Naive B cell (primary cell): ENCODE results near the gene CIITA. TPM values are rescaled to one million over a fixed set of nuclear protein-coding genes. Genes with fewer than 3 reads are reported as not detected.

Experiments
- ATAC-seq, 2 donors: fragments of 150-1000 bp; cut with Tn5 transposase; 2 replicates each; pipeline ENCODE4 v1.10.0; 2021; ENCODE audit warnings: low read depth in 2 of 2, mild to moderate bottlenecking in 2 of 2, moderate library complexity in 2 of 2
- DNase-seq: peaks from one replicate; pipeline ENCODE4 v3.0.0; 2022
- H3K27ac Mint-ChIP-seq, 6 donors: one replicate each; pipeline ENCODE4 v1.8.0; 2020 to 2022; ENCODE audit warnings: mild to moderate bottlenecking in 6 of 6, mixed read lengths in 6 of 6, moderate library complexity in 5 of 6, inconsistent platforms in 2 of 6
- H3K27me3 Mint-ChIP-seq, 3 donors: one replicate each; pipeline ENCODE4 v1.8.0; 2021 to 2022; ENCODE audit warnings: mixed read lengths in 3 of 3, mild to moderate bottlenecking in 1 of 3
- H3K36me3 Mint-ChIP-seq, 2 donors: one replicate each; pipeline ENCODE4 v1.8.0; 2020 to 2022; ENCODE audit warnings: mixed read lengths in 2 of 2, inconsistent platforms in 1 of 2, mild to moderate bottlenecking in 1 of 2
- H3K4me1 Mint-ChIP-seq, 3 donors: one replicate each; pipeline ENCODE4 v1.8.0; 2020 to 2022; ENCODE audit warnings: mixed read lengths in 3 of 3, inconsistent platforms in 1 of 3, mild to moderate bottlenecking in 1 of 3, moderate library complexity in 1 of 3
- H3K4me3 Mint-ChIP-seq, 8 donors: one replicate each; pipeline ENCODE4 v1.8.0; 2020 to 2022; ENCODE audit warnings: mild to moderate bottlenecking in 8 of 8, mixed read lengths in 8 of 8, moderate library complexity in 8 of 8, inconsistent platforms in 2 of 8
- H3K9me3 Mint-ChIP-seq, 7 donors: one replicate each; pipeline ENCODE4 v1.8.0; 2020 to 2022; ENCODE audit warnings: mixed read lengths in 7 of 7, mild to moderate bottlenecking in 5 of 7, inconsistent platforms in 2 of 7, moderate library complexity in 1 of 7
- polyA plus RNA-seq, 6 donors: library from polyadenylated mRNA; unstranded; fragments of 300-500 nt; fragmentation: Illumina TruSeq; gene quantifications; one replicate each; pipeline ENCODE4 v1.2.3, GENCODE V29; 2021; ENCODE audit warnings: low read depth in 6 of 6

CIITA gene
- polyA plus RNA-seq, 6 donors from 2014 or later = 130 to 259 (median 150) TPM

DNA sequence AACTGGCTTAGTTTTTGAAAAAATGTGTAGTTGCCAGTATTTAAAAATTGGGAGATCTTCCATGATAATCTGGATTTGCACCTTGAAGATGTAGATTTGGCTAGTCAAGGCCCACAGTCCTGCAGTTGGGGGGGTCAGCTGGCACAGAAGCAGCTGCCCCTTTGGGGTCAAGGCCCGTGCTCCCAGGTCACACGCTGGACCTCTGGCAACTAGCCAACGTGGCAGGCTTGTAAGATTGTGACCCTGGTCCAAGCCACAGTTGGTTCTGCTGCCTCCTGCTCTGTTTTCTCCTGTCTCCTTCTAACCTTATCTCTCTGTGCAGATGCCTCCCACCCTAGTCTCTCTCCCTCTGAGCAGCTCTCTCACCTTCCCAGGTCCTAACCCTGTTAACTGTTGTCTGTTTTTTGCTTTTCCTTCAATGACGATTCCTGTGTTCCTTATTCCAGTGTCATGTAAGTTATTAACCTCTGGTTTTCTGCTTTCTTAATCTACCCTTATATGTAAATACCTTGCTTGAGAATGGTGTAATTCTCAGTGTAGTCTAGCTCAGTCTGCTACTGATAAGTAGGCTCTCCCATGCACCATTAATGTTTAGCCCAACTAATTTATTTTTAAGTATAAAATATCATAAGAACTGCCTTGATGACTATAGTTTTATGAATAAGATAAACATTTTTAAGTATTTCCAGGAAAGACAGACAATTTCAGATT lies 95.3 kb downstream of the CIITA start:
- DNase-seq (no peak), ATAC-seq (no peak)
- peak overlapping the region in 1 of 6 donors; percentile 77 for H3K27ac Mint-ChIP-seq
- H3K9me3 Mint-ChIP-seq = no peaks in the 10 kb centered on the region
- H3K4me3 Mint-ChIP-seq = no peak overlapping the region
- H3K4me1 Mint-ChIP-seq = no peaks in the 10 kb centered on the region
- H3K27me3 Mint-ChIP-seq = no peaks in the 10 kb centered on the region
- H3K36me3 Mint-ChIP-seq = peaks cover 20 to 33% of the 10 kb centered on the region in 2 donors

DNA sequence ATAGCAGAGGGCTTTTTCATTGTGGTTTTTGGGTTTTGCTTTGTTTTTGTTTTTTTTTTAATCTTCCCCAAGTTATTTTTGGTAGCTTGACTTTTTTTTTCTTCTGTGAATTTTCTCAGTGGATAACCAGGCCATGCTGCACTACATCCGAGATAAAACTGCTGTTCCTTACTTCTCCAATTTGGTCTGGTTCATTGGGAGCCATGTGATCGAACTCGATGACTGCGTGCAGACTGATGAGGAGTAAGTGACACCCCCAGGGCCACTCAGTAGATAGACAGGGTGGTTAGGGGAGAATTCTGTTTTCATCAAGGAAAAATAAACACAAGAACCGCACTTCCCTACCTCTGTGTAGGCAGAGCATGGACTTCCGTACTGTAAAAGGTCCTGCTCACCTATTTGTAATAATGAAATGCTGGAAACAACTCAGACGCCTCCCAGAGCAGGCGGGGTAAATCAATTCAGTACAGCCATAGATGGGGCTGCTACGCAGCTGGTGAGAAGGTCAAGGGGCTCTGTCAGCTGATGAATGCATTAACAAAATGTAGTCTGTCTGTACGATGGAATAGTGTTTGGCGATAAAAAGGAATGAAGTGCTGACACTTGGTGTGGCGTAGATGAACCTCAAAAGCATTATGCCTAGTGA lies 95.9 kb downstream of the CIITA start:
- DNase-seq (no peak), ATAC-seq (no peak)
- Mint-ChIP-seq H3K27ac (peak overlapping the region in 2 of 6 donors; percentile 44 to 65), H3K4me3 (no peak overlapping the region), H3K27me3 (no peaks in the 10 kb centered on the region), H3K36me3 (peaks cover 20 to 39% of the 10 kb centered on the region in 2 donors), H3K9me3 (no peaks in the 10 kb centered on the region), H3K4me1 (no peaks in the 10 kb centered on the region)

DNA sequence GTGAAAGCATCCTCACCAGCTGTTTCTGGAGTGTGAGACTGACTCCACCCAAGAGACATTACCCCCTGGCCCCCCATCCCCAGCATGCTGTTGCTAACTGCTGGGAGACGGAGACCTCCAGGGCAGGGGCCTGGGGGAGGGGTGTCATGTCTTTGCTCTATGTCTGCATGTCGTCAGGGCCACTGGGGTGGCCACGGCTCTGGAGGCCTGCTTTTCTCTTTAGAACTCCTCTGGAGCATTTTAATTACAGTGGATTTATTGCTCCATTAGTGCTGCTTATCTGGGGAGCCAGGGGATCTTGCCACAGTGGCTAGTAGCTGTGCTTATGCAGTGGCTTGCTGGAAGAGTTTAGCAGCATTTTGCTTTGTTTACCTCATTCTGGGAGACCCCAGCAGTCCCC lies 99.6 kb downstream of the CIITA start:
- H3K4me3 Mint-ChIP-seq = no peak overlapping the region
- DNase-seq (no peak), ATAC-seq (no peak)
- peaks cover 18 to 34% of the 10 kb centered on the region in 2 donors for H3K36me3 Mint-ChIP-seq
- H3K4me1 Mint-ChIP-seq = no peaks in the 10 kb centered on the region
- H3K27ac Mint-ChIP-seq = peak overlapping the region in 1 of 6 donors; percentile 24
- H3K9me3 Mint-ChIP-seq = no peaks in the 10 kb centered on the region
- H3K27me3 Mint-ChIP-seq = no peaks in the 10 kb centered on the region

DNA sequence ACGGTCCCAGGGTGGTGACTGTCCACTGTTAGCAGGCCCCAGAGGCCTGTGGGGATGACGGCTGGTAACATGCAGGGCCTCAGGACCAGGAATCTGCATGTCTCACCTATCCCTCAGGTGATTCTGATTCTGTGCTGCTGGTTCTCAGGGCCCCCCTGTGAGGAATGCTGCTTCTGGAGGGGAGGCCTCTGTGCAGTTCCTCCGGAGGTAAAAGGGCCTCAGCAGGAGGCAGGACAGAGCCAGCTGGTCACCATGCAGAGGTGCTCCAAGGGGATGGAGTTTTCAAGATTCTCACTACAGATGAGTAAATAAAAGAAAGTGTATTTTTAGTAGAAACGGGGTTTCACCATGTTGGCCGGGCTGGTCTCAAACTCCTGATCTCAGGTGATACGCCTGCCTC lies 101.1 kb downstream of the CIITA start:
- DNase-seq = no peak
- Mint-ChIP-seq H3K4me1 (peaks cover 0 to 6% (median 0%) of the 10 kb centered on the region in 3 donors), H3K27ac (peak overlapping the region in 3 of 6 donors; percentile 41 to 62 (median 54)), H3K36me3 (peaks cover 13 to 21% of the 10 kb centered on the region in 2 donors), H3K9me3 (no peaks in the 10 kb centered on the region), H3K27me3 (no peaks in the 10 kb centered on the region), H3K4me3 (no peak overlapping the region)
- ATAC-seq = no peak

DNA sequence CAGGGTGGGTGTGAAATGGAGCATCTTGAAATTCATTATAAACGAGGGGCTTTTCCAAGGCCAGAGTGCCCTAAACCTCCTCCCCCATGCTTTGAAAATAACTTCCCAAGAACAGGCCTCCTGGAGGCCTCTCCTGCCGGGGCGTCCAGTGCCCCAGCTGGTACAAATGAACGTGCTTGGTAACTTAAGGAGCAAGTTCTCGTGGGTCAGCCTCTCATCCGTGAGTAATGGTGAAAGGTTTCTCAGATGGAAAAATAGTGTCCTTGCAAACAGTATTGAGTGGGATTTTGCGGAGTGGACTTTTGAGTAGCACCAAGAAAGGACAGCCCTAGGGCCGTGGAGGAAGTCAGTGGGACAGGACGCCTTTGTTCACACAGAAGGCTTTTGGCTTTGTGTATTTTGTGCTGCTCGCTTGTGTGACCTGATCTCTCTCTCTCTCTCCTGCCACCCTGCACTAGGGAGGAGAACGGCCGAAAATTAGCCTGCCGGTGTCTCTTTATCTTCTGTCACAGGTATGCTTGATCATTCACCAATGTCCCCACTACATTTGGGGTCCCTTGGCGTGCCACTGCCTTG lies 102.0 kb downstream of the CIITA start:
- no peak for DNase-seq
- no peak overlapping the region for H3K4me3 Mint-ChIP-seq
- H3K27ac Mint-ChIP-seq = peak overlapping the region in 2 of 6 donors; percentile 28 to 57
- H3K9me3 Mint-ChIP-seq = no peaks in the 10 kb centered on the region
- no peak for ATAC-seq
- peaks cover 12 to 18% of the 10 kb centered on the region in 2 donors for H3K36me3 Mint-ChIP-seq
- H3K27me3 Mint-ChIP-seq = no peaks in the 10 kb centered on the region
- H3K4me1 Mint-ChIP-seq = peaks cover 0 to 6% (median 0%) of the 10 kb centered on the region in 3 donors

DNA sequence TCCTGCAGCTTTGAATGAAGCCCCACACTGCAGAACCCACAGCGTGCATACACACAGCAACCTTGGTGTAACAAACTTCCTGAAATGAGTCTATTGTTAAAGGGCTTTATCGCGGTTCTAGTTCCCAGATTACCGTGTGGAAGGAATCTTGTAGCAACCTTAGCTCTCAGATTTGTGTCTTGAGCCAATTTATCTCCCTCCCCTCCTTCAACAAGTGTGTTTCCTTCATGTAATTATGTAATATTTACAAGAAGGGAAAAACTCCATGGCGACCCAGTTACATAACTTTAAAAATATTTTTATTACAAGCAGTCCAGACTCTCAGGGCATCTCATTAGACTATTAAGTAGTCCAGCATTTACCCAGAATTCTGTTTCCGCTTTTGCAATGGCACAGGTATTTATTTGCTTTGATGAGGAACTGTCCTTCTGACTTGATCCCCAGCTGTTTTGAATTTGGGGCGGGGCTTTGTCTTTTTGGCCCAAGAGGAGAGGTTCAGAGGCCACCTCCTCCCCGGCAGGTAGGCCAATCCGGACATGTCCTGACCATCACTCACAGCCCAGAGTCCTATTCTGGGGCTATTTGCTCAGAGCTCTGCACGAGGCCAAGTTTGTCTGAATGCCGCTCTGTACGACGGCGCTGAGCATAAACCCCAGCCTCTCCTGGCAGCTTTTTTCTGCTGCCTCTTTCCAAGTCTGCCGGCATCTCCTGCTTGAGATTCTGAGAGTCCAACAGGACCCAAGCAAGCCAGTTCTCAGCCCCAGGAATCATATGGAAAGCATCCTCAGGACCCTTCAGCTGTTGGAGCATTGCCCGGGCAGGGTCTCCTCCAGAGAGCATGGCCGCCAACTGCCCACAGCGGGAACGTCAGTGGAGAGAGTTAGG lies 103.0 kb downstream of the CIITA start:
- Mint-ChIP-seq H3K4me3 (no peak overlapping the region), H3K27ac (peak overlapping the region in 2 of 6 donors; percentile 28 to 65), H3K4me1 (peaks cover 0 to 9% (median 4%) of the 10 kb centered on the region in 3 donors), H3K9me3 (no peaks in the 10 kb centered on the region), H3K36me3 (peaks cover 11 to 12% of the 10 kb centered on the region in 2 donors), H3K27me3 (no peaks in the 10 kb centered on the region)
- DNase-seq (no peak), ATAC-seq (no peak)

DNA sequence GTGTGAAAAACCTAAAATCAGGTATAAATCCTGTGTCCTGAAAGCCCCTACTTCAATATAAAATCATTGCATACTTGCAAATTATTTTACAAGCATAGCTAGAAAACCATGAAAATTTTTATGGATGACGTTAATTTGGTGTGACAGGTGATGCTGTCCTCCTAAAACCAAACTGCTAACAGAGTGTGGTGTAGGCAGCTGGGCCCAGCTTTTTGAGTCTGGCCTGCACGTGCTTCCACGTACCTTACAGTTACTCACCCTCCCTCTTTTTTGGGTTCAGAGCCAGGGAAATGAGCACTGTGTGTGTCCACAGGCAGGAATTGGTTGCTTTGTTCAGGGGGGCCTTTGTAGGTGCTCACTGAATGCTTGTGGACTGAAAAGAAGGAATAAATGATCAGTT lies 103.8 kb downstream of the CIITA start:
- H3K27ac Mint-ChIP-seq = peak overlapping the region in 2 of 6 donors; percentile 33 to 61
- H3K36me3 Mint-ChIP-seq = peaks cover 10 to 16% of the 10 kb centered on the region in 2 donors
- no peaks in the 10 kb centered on the region for H3K27me3 Mint-ChIP-seq
- H3K4me1 Mint-ChIP-seq = peaks cover 0 to 9% (median 4%) of the 10 kb centered on the region in 3 donors
- ATAC-seq (no peak), DNase-seq (no peak)
- no peak overlapping the region for H3K4me3 Mint-ChIP-seq
- H3K9me3 Mint-ChIP-seq = no peaks in the 10 kb centered on the region

DNA sequence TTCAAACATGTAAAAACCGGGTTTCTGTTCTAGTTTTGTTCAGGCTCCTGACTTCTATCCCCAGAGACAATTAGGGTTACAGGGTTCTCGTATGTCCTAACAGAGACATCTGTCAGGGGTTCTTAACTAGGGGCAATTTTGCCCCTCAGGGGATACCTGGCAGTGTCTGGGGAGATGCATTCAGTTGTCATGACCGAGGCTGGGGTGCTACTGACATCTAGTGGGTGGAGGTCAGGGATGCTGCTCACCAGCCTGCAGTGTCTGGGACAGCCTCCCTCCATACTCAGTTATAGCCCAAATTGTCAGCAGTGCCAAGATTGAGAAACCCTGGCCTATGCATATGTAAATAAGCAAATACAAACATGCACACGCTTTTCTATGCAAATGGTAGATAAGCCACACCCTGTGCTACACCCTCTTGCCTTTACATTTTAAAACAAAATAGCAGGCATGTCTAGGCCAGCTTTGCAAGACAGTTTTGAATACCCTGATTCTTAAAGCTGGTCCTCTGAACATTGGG lies 104.8 kb downstream of the CIITA start:
- no peaks in the 10 kb centered on the region for H3K27me3 Mint-ChIP-seq
- ATAC-seq (peak; percentile 80 to 89), DNase-seq (peak; percentile 21)
- no peaks in the 10 kb centered on the region for H3K9me3 Mint-ChIP-seq
- H3K27ac Mint-ChIP-seq = peak overlapping the region in 2 of 6 donors; percentile 61 to 68
- H3K4me1 Mint-ChIP-seq = peaks cover 0 to 9% (median 4%) of the 10 kb centered on the region in 3 donors
- H3K36me3 Mint-ChIP-seq = peaks cover 10 to 21% of the 10 kb centered on the region in 2 donors
- peak overlapping the region in 1 of 8 donors; percentile 65 for H3K4me3 Mint-ChIP-seq

DNA sequence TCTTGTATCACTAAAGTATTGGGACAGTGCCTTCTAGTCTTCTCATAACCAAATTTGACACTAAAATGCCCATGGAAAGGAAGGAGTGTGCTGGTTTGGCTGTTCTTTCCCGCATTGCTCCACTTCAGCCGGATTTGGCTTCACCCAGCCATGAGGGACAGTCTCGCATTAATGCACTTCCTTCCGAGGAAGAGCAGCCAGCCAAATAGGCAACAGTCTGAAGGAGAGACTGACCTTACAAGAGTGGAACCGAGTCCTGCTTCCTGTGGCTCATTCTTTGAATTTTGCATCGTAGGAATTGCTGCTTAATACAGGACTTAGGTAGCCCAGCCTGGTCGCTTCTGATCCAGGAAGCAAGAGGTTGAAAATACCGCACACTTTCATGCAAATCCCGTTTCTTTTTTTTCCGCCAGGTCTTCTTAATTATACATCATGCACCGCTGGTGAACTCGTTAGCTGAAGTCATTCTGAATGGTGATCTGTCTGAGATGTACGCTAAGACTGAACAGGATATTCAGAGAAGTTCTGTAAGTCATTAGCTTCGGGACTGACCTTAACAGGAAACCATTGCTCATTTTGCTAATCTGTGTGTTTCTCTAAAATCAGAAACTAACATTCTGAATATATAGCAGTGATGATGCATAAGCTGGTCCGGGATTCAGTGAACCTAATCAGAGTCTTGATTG lies 105.6 kb downstream of the CIITA start:
- no peak for DNase-seq
- H3K27ac Mint-ChIP-seq = peak overlapping the region in 2 of 6 donors; percentile 18 to 33
- peak in 1 of 2 donors; percentile 14 for ATAC-seq
- no peak overlapping the region for H3K4me3 Mint-ChIP-seq
- no peaks in the 10 kb centered on the region for H3K27me3 Mint-ChIP-seq
- peaks cover 9 to 21% of the 10 kb centered on the region in 2 donors for H3K36me3 Mint-ChIP-seq
- H3K9me3 Mint-ChIP-seq = no peaks in the 10 kb centered on the region
- H3K4me1 Mint-ChIP-seq = peaks cover 3 to 9% (median 9%) of the 10 kb centered on the region in 3 donors

DNA sequence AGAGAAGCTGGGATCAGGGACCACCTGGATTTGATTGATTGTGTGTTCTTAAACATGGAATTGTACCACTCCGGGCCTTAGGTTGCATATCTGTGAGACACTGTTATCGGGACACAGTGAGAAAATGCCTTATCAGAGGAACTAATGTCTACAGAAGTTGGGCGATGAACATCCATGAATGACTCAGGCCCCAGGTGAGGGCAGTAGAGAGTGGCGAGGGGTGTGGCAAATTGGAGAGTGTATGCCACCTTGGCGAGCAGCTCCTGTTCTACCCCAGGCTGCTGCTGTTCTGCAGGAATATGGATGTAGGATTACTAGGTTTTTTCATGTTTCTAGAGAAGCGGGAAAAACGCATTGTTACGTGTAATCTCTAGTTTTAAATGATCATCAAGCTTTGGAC lies 106.2 kb downstream of the CIITA start:
- ATAC-seq = no peak
- no peak for DNase-seq
- Mint-ChIP-seq H3K4me3 (no peak overlapping the region), H3K4me1 (peaks cover 6 to 13% (median 9%) of the 10 kb centered on the region in 3 donors), H3K9me3 (no peaks in the 10 kb centered on the region), H3K36me3 (peaks cover 9 to 21% of the 10 kb centered on the region in 2 donors), H3K27ac (peak overlapping the region in 1 of 6 donors; percentile 18), H3K27me3 (no peaks in the 10 kb centered on the region)

DNA sequence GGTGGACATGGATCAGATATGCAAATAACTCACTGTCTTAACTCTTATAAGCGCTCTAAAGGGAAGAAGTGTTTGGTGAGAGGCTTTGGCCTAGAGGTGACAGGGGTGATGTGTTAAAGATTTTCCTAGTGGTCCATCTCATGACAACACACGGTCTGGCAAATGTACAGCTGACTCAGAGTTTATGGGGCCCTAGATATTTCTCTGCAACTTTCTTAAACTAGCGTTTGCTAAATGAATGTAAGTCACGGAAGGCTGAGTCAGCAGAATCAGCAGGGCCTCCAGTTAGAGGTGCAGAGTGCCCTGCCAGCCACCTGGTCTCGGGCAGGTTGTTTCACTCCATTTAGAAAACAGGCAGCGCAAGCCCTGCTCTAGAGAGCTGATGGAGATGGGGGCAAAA lies 107.5 kb downstream of the CIITA start:
- no peaks in the 10 kb centered on the region for H3K9me3 Mint-ChIP-seq
- H3K27me3 Mint-ChIP-seq = no peaks in the 10 kb centered on the region
- ATAC-seq (no peak), DNase-seq (no peak)
- peak overlapping the region in 1 of 6 donors; percentile 71 for H3K27ac Mint-ChIP-seq
- peaks cover 8 to 15% of the 10 kb centered on the region in 2 donors for H3K36me3 Mint-ChIP-seq
- no peak overlapping the region for H3K4me3 Mint-ChIP-seq
- H3K4me1 Mint-ChIP-seq = peaks cover 6 to 13% (median 9%) of the 10 kb centered on the region in 3 donors
